Astrocyte of the hippocampus (primary cell): ENCODE measurements around the gene PKNOX2.

Experiments
- DNase-seq: peaks from one replicate; pipeline ENCODE4 v3.0.0; 2011; ENCODE audit warnings: low read depth, low spot score

PKNOX2 gene

DNA sequence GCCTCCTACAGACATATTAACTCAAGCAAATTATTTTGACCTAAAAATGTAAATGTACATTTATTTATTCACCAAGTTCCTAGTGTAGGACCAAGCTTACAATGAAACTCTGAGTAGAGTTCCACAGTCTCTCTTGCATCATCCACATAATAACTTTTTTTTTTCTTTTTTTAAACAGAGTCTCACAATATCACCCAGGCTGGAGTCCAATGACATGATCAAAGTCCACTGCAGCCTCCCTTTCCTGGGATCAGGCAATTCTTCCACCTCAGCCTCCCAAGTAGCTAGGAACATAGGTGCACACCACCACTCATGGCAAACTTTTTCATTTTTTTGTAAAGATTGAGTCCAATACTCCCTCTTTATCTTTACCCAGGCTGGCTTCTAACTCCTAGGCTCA lies 303.5 kb downstream of the PKNOX2 start:
- DNase-seq, result no peak

GRCh38 chr11:125468852-125469251 lies 304.3 kb downstream of the PKNOX2 start:
- no peak for DNase-seq

- no peak for DNase-seq
These were observed 305.8 kb downstream of the PKNOX2 start for GRCh38 chr11:125470355-125470754.

DNA sequence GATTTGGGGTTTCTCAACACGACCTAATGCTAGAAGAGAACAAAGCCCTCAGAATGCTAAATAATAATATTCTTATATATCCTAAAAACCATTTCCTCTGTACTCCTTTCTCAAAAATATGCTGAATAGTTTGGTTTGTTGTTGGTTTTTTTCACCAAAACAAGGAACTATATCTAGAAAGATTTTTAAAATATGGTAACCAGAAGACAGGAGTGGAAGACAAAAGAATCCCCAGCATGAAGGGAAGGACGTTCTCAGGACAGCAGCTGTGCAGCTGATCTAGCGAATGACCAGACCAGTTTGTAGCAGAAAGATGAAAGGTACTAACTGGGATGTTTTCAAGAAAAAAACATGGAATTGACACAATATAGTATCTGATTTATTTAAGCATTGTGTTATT lies 312.2 kb downstream of the PKNOX2 start:
- no peak for DNase-seq

DNA sequence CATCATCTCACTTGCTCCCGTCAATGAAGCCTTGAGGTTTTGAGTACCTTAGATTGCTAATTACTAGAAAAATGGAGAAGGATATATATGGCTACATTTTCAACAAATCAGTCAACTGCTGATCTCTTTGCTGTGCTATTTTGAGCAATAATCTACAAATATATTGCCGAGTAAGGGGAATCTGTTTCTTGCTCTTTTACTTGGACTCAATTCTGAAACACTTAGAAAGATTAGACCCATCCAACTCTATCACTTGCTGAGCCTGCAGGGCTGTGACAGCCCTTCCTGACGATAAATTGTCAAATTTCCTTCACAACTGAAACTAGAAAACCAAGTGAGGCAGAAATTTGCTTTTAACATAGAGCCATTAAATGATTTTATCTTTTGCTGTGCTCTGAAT lies 314.6 kb downstream of the PKNOX2 start:
- no peak for DNase-seq

DNA sequence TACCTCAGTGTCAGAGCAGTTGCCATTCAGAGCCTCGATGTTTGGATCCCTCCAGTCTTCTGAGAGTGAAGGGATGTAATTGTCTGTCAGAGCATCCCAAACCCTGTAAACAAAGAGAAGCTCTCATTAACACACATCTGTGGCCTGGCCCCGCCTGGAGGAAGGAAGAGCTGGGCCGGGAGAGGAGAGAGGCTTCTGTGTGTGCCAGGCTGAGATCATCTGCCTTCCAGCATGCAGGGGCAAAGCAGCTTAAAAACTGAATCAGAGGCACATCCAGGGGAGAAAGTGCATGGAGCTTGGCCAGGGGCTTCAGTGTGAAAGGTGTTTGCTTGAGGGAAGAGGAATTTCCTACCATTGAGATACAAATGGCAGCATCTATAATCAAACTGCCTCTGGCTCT lies 317.0 kb downstream of the PKNOX2 start:
- no peak for DNase-seq
